22Rv1 (cell line): ENCODE data around the gene GIMAP7.
"Not testable (repeated sequence)": the region's sequence is repeated elsewhere in the genome, so short reads cannot be mapped to it uniquely, and the experiment has no call there.

Source experiments
- H3K27ac ChIP-seq: fragments of 450-650 bp; 2 replicates; pipeline ENCODE4 v1.5.1; 2017
- CTCF ChIP-seq: fragments of 450-650 bp; IDR thresholded peaks from 2 replicates; pipeline ENCODE4 v1.5.1; 2017; ENCODE audit warnings: mild to moderate bottlenecking
- ZFX ChIP-seq: fragments of 450-650 bp; IDR thresholded peaks from 2 replicates; pipeline ENCODE4 v1.6.1; 2017; ENCODE audit warnings: antibody characterized with exemption, borderline replicate concordance

The GIMAP7 gene

GRCh38 chr7:150476285-150476684, 38.4 kb upstream of the GIMAP7 start:
- no peak overlapping the region for H3K27ac ChIP-seq
- TF ChIP-seq CTCF (no peak), ZFX (no peak)

GRCh38 chr7:150476819-150477631, 37.6 kb upstream of the GIMAP7 start:
- TF ChIP-seq CTCF: no peak
- TF ChIP-seq ZFX: no peak
- H3K27ac ChIP-seq: no peak overlapping the region

DNA sequence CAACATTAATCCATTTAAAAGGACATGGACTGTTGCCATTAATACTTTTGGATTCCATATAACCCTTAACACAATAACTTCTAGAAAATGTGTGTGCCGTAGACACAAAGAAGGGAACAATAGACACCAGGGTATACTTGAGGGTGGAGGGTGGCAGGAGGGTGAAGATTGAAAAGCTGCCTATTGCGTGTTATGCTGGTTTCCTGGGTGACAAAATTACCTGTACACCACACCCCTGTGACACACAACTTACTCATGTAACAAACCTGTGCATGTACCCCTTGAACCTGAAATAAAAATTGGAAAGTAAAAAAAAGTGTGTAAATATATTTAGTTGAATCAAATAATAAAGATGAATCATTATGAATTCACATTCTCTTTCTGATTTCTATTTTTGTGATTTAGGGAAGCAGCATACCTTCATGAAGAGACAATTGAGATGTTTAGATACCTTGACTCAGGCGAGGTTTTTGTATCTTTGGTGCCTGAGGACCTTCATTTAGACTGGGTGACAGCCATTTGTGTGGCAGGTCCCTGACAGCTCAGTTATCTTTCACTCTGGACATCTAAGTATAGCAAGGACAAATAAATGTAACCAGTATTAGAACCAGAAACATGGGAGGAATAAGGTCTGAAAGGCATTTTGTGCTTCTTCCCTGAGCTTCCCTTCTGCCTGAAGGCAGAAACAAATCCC, 35.5 kb upstream of the GIMAP7 start:
- TF ChIP-seq CTCF: no peak
- no peak for TF ChIP-seq ZFX
- H3K27ac ChIP-seq: no peak overlapping the region

GRCh38 chr7:150481186-150481920, 33.3 kb upstream of the GIMAP7 start:
- H3K27ac ChIP-seq: no peak overlapping the region
- TF ChIP-seq CTCF (no peak), ZFX (no peak)

- no peak for TF ChIP-seq ZFX
- no peak for TF ChIP-seq CTCF
- no peak overlapping the region for H3K27ac ChIP-seq
Observed at GRCh38 chr7:150481922-150482321, 32.8 kb upstream of the GIMAP7 start.

- H3K27ac ChIP-seq: not testable (repeated sequence)
Observed at GRCh38 chr7:150483514-150483913, 31.2 kb upstream of the GIMAP7 start.

DNA sequence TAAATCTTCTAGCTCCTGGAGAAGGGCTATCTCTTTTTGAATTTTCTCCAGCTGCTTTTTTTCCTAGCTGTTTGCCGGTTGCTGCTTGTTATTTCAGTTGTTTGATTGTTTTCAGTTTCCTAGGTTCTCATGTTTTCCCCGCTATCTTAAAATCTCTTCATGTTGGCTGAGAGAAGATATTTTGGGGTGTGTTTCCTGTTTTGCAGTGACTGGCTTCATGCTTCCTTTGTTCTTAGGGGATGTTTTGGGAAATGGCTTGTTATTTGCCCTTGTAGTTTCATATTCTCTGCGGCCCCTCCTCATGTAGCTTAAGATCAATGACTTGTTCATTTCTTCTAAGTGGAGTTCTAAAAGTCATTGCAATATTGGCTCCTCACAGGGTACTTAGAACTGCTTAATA, 30.6 kb upstream of the GIMAP7 start:
- not testable (repeated sequence) for H3K27ac ChIP-seq

- TF ChIP-seq ZFX (no peak), CTCF (no peak)
Observed at GRCh38 chr7:150487625-150488024, 27.0 kb upstream of the GIMAP7 start.

More at GRCh38 chr7:150487625-150488024, 27.0 kb upstream of the GIMAP7 start:
- H3K27ac ChIP-seq: no peak overlapping the region
